ENCODE data around the gene SPIB.

SPIB gene

DNA sequence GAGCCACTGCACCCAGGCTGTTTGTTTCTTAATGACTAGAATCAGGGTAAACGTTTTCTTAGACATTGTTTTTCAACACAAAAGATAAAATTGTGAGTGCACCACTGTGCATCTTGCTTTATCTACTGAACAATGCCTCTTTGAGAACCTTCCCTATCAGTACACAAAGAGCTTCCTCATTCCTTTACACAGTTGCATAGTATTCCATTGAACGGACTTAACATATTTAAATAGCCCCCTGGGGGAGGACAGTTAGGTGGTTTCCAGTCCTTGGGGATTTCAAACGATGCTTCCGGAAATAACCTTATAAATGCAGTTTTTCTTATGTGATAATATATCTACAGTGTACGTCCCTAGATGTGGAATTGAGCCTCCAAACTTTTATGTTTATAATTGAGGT lies 26.0 kb upstream of the SPIB start:
- no peak for DNase-seq

DNA sequence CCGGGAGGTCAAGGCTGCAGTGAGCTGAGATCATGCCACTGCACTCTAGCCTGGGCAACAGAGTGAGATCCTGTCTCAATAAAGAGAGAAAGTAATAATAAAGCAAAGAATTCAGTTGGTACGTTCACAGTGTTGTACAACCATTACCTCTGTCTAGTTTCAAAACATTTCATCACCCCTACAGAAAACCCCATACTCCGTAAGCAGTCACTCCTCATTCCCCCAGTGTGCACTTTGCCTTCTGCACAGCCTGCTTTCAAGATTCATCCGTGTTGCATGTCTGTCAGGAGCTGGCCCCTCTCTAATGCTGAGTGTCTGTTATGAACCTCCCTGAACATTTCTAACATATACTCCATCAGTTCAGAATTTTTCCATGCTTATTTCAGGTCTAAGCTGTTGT lies 25.1 kb upstream of the SPIB start:
- no peak for DNase-seq

- DNase-seq = no peak
Observed at GRCh38 chr19:50394017-50394416, 24.7 kb upstream of the SPIB start.

DNA sequence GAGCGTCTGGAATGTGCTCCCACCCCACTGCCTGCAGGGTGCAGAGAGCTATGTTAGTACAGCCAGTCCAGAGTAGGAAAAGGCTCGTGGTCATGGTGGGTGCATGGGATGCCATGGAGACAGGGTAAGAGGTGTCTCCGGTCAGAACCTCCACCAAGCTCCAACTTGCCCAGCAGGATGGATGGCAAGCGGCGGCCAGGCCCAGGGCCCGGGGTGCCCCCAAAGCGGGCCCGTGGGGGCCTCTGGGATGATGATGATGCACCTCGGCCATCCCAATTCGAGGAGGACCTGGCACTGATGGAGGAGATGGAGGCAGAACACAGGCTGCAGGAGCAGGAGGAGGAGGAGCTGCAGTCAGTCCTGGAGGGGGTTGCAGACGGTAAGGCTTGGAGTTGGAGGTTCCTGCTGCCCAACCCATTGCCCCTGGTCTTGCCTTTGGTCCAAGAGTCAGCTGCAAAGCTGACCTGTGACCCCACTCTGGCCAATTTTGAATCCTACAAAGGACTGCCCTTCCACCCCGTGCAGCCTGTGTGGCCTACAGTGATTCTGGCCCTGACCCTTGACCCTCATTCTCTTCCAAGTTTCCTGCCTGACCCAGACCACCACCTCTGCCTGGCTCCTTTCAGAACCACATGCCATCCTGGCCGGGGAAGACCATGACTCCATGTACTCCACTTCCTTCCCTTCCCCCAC lies 19.9 kb upstream of the SPIB start:
- no peak for DNase-seq

- no peak for DNase-seq
Observed at GRCh38 chr19:50399368-50399745, 19.4 kb upstream of the SPIB start.

DNA sequence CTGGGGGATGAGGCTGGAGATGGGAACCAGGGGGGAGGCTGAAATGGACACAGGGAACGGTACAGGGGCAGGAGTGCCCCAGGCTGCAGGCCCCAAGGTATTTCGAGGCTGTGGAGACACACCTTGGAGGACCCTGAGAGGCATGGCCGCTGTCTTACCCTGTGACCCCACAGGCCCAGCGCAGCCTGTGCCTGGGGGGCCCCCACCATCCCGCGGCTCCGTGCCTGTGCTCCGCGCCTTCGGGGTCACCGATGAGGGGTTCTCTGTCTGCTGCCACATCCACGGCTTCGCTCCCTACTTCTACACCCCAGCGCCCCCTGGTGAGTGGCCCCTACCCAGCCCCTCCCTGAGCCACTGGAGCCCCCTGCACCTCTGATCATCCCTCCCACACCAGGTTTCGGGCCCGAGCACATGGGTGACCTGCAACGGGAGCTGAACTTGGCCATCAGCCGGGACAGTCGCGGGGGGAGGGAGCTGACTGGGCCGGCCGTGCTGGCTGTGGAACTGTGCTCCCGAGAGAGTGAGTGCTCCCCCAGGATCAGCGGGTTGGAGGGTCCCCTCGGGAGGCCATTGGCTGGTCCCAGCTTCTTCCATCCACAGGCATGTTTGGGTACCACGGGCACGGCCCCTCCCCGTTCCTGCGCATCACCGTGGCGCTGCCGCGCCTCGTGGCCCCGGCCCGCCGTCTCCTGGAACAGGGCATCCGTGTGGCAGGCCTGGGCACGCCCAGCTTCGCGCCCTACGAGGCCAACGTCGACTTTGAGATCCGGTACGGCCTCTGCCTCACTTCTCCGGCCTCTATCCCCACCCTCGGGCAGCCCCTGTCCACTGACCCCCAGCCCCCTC lies 16.9 kb upstream of the SPIB start:
- DNase-seq = no peak

DNA sequence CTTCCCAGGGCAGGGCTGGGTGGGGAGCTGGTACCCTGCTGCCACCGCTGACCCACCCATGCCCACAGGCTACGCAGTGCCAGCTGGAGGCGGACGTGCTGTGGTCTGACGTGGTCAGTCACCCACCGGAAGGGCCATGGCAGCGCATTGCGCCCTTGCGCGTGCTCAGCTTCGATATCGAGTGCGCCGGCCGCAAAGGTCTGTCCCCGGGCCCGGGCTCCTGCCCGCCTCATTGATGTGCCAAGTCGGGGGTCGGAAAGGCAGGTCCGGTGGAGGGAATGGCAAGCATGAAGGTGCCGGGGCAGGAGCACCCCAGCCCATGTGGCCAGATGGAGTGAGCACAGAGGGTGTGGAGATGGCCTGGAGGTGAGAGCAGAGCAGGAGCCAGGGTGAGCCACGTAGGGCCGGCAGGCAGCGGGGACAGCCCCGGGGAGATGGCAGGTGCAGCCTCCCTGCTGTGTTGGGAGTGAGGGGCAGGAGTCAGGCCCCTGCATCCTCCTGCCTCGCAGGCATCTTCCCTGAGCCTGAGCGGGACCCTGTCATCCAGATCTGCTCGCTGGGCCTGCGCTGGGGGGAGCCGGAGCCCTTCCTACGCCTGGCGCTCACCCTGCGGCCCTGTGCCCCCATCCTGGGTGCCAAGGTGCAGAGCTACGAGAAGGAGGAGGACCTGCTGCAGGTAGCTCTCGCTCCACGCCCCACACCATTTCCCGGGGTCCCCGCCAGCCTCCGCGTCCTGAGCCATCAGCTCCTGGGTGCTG lies 16.0 kb upstream of the SPIB start:
- DNase-seq = no peak

GRCh38 chr19:50406156-50406820 lies 12.4 kb upstream of the SPIB start:
- no peak for DNase-seq

- no peak for DNase-seq
Observed at GRCh38 chr19:50406829-50407228, 11.9 kb upstream of the SPIB start.

GRCh38 chr19:50409347-50409746 lies 9.4 kb upstream of the SPIB start:
- DNase-seq = no peak

DNA sequence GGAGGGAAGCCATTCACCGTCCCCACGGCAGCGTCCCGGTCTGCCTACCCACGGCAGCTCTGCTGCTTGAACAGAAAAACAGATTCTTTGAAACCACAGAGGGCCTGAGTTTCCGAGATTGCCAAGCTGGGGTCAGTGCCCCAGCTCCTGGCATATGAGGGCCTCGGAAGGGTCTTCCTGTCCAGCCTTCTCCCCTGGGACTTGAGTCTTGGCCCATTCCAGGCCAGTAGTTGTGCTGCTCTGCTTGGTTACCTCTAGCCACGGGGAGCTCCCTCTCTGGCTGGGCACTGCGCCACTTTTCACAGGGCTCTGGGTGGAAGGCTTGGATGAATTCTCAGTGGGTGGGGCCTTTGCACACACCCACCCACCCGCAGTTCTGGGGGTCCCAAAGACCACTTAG lies 8.6 kb upstream of the SPIB start:
- DNase-seq = no peak

GRCh38 chr19:50412419-50412818 lies 6.3 kb upstream of the SPIB start:
- DNase-seq = no peak

DNA sequence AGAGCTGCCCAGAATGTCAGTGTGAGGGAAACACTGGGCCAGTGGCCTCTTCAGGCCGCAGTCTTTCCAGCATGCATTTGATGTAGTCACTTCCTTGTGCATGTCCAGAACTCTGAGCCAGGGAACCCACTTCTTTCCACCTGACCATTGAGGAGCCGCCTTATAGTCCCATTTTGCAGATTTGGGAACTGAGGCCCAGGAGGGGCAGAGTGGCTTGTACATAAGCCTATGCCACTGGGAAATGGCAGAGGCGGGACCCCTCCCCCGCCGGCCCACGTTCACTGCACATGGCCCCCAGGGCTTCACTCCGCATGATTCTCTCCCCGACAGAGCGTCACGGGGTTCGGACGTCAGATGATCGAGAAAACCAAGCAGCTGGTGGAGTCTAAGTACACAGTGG lies 5.6 kb upstream of the SPIB start:
- no peak for DNase-seq

DNA sequence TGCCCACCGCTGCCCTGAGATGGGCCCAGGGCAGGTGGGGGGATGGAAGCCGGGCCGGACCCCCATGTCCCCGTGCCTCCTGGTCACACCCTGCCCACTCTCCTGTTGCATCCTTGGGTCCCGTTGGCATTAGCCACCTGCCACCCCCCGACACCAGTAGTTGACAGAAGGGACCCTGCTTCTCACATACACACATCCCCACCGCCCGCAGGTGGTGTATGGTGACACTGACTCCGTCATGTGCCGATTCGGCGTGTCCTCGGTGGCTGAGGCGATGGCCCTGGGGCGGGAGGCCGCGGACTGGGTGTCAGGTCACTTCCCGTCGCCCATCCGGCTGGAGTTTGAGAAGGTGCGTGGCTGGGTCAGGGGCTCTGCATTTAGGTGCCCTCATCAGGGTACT lies 5.2 kb upstream of the SPIB start:
- DNase-seq = no peak

DNA sequence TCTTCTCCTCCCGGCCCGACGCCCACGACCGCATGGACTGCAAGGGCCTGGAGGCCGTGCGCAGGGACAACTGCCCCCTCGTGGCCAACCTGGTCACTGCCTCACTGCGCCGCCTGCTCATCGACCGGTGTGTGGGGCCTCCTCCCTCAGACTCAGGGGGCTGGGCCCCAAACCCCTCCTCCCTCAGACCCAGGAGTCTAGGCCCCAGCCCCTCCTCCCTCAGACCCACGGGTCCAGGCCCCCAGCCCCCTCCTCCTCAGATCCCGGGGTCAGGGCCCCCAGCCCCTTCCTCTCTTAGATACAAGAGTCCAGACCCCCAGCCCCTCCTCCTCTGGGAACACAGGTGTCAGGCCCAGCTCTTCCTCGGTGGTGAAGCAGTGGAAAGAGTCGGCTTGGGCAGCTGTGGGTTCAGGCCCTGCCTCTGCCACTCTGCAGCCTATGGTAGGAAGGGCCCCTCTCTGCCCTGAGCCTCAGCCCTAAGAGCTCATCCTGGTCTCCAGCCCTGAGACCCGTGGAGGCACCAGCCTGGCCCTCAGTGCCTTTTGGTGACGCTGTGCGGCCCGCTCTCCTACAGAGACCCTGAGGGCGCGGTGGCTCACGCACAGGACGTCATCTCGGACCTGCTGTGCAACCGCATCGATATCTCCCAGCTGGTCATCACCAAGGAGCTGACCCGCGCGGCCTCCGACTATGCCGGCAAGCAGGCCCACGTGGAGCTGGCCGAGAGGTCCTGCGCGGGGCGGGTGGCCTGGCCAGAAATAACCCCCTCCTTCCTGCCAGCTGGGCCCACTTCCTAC lies 3.7 kb upstream of the SPIB start:
- DNase-seq = peak; percentile 23

GRCh38 chr19:50415661-50416033 lies 3.1 kb upstream of the SPIB start:
- no peak for DNase-seq

DNA sequence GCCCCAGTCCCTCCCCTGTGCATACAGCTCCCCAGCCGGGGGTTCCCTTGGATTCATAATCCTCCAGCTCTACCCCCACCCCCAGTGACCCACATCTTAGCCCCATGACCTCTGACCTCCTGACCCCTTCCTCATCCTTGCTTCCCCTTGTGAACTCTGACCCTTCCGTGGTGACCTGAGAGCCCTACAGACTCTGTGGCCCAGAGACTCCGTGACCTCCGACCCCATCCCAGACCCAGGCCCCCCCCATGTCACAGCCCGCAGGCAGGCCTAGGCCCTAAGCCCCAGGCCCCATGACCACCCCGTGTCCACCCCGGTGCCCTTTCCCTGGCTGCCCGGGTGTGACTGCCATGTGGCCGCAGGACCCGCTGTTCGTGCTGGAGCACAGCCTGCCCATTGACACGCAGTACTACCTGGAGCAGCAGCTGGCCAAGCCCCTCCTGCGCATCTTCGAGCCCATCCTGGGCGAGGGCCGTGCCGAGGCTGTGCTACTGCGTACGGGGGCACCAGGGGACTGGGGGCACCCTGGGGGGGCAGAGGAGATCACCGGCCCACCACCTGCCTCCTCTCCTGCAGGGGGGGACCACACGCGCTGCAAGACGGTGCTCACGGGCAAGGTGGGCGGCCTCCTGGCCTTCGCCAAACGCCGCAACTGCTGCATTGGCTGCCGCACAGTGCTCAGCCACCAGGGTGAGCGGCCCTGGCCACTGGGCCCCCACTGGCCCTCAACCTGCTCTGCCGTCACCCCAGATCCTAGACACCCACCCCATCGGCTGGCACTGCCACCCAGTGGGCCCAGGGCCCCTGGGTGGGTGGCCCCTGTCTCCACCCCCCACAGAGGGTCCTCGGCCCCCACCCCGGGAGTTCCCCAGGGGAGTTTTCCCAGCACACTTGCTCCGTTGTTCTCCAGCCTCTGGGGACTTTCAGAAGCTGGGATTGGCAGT lies 2.4 kb upstream of the SPIB start:
- DNase-seq = no peak

DNA sequence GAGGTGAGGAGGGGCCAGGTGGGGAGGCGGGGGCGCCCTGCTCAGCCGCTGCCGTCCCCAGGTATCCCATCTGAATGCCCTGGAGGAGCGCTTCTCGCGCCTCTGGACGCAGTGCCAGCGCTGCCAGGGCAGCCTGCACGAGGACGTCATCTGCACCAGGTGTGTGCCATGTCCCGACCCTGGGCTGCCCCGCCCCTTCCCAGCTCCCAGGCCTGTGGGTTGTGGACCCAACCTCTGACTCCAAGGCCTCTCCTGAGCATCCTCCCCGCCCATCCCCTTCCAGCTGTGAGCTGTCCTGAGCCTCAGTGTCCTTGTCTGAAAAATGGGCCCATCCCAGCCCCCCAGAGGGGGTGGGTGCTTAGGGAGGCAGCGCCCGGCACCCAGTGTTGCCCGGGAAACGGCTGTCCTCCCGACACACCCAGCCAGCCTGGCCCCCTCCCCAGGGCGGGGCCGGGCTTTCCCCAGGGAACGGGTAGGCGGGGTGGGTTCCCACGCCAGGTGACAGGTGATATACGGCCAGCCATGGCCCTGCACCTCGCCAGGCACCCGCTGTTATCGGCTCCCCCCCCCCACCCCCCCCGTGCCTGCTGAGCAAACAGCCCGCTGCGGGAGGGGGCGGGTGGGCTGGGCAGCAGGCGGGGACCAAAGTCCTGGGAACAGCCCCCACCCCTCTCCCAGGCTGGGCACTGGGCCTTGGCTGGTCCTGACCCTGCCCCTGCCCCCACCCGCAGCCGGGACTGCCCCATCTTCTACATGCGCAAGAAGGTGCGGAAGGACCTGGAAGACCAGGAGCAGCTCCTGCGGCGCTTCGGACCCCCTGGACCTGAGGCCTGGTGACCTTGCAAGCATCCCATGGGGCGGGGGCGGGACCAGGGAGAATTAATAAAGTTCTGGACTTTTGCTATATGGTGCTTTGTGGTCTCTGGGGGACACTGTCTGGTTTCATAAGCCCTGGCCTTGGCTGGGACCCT lies 1.3 kb upstream of the SPIB start:
- peak; percentile 65 for DNase-seq

GRCh38 chr19:50419022-50419579 lies 363 bp downstream of the SPIB start:
- DNase-seq = no peak

DNA sequence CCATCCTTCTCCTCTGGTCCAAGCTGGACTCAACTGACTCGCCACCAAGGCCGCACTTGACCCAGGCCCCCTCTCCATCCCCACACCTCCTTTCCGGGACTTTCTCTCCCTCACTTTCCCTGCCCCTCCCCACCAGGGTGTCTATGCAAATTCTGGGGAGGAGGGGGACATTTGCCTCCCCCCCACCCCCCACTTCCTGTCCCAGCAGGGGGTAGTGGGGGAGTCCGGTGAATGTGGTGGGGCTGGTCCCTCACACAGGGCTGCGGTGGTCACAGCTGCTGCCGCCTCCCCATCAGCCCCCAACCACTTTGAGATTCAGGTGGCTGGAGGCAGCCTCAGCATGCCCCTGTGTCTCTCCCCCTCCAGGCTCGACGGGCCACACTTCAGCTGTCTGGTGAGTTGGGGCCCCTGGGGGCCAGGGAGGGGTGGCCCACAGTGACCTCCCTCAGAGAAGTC lies 870 bp downstream of the SPIB start:
- no peak for DNase-seq
